HL-60/S4 (cell line): Measurements from ENCODE around the gene HMGN4.
"Not testable (repeated sequence)": the region's sequence is repeated elsewhere in the genome, so short reads cannot be mapped to it uniquely, and the experiment has no call there.

Experiments used
- in situ Hi-C: fragments of 300-500 bp; cut with MboI; formaldehyde crosslinking; loops from 2 replicates; pipeline ENCODE4 v1.14.3; 2022; ENCODE audit warnings: low sequenced_read_pairs

Gene HMGN4

DNA sequence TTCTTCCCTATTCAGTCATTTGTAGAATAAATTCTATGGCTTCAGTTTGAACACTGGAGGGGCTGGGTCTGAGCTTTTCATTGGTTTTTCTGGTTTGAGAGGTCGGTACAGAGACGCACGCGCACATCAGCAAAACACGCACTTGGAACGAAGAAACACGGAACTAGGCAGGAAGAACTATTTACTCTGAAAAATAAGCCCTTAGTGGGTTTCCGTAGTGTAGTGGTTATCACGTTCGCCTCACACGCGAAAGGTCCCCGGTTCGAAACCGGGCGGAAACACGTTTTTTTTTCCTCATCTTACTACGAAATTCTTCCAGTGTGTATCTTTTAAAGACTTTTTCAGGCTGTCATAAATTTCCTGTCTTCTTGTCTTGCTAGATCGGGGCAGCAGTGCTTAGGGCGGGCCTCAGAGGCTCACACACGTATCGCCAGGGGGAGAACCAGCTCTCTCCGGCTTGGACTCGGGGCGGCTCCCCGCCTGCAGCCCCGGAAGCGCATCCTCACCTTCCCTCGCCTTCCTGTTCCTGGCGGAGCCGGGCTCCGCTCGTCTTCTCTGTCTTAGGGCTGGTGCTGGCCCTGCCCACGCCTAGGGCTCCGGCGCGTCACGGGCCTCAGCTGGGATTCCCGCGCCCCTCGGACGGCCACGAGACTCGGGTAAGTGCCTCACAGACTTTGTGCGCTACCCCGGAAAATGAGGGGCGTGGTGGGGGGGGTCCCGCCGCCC, at the start of gene HMGN4:
TSS of gene HMGN4 (plus strand) at position 521 of the 726 bp plus-strand sequence. CDS start 6,841 bp downstream, outside the sequence.
- in situ Hi-C loops: no loop called here

DNA sequence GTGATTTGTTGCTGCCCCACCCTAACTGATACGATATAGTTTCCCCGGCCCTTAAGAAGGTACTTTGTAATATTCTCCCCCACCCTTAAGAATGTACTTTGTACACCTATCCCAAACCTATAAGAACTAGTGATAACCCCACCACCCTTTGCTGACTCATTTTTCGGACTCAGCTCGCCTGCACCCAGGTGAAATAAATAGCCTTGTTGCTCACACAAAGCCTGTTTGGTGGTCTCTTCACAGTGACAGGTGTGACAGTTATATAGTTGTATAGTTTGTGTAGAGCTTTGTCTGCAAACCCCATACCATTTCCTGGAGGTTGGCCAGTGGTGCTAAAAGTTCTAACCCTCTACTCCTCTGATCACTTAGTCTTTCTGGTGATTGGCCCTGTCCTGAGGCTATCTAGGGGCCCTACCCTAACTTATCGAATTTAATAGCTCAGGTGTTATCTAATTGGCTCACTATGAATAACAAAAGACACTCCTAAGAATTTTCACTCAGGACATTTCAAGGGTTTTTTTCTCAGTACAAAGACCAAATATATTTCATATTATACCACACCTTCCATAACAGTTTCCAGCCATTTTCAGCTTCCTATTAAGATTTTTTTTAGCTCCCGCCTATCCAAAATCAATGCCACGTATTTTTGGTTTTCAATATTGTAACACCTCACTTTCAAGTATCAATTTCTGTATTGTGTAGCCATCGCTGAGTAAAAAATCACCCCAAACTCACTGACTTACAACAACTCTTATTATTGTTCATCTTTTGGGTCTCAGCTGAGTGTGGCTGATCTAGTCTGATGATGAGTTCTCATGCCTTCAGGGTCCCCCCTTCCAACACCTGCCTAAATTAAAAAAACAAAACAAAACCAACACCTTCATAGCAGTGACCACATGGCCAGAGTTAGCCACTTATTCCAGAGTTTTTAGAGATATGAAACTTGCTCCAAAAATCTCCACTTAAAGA, 47.9 kb upstream of the HMGN4 start:
- in situ Hi-C loops: no loop called here

DNA sequence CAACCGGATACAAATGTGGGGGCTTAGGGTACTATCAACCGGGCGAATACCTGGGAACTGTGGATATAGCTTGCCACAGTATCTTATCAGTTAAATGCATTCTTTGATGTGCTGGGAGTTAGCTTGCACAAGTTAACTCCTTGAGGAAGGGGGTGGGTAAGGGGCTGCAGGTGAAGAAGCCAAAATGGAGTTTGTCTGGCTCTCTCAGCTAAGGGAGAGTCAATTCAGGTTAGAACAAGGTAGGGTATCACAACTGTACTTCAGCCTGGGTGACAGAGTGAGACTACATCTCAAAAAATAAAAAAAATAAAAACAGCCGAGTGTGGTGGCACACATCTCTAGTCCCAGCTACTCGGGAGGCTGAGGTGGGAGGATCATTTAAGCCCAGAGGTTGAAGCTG, 46.6 kb upstream of the HMGN4 start:
- in situ Hi-C loops: no loop called here

DNA sequence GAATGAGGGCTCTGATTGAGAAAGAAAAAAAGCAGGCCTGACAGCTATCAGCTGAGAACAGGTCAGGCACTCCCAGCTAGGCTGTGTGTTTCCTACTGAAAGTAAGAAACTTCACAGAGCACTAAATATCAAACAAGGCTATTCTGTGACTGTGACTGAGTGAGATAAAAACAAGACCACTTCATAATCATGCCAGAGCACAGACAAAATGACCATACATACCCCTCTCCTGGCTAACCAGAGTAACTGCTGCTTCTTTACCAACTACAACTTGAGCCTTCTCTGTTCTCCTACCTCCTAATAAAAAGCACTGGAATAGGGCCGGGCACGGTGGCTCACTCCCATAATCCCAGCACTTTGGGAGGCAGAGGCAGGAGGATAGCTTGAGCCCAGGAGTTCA, 44.9 kb upstream of the HMGN4 start:
- in situ Hi-C loops: no loop called here

DNA sequence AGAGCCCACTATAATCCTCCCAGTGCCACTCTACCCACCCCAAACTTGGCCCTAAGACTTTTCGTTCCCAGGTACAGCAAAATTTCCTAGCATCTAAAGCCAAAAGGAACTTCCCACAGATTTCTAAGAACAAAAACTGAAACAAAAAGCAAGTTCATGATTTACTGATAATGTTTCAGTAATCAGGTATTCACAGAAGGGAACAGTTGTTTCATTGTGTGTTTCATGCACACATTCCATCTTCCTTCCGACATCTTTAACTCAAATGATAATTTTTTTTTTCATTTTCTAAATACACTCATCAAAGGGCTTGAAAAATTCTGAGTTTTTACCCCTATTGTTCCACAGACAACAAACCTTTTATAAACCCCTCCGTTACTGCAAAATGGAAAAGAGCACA, 44.0 kb upstream of the HMGN4 start:
- in situ Hi-C loops: no loop called here

DNA sequence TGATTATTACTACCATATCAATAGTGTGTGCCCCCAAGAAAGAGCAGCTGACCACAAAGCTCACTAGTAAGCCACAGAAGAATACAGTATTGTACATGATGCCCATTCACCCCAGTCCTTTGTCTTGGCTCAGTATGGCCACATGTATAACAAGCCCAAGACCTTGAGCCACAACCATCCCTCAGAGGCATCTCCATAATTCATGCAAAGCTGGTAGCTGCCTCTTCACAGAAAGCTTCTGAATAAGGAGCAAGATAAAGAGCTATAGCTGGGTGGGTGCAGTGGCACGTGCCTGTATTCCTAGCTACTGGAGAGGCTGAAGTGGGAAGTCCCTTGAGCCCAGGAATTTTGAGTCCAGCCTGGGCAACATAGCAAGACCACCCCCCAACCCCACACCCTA, 42.9 kb upstream of the HMGN4 start:
- in situ Hi-C loops: no loop called here

DNA sequence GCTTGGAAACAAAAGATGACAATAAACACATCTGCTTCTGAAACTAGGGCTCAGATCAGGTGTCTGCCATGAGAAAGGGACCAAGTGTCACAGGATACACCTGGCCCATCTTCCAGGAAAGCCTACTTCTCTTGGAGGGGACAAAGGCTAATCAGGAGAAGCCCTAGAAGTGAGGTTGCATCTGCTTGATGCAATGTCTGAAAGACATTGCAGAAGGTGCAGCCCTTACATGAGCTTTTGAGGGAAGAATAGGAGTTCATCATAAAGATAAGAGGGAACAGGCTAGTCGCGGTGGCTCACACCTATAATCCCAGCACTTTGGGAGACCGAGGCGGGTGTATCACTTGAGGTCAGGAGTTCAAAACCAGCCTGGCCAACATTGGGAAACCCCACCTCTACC, 40.6 kb upstream of the HMGN4 start:
- in situ Hi-C loops: no loop called here

DNA sequence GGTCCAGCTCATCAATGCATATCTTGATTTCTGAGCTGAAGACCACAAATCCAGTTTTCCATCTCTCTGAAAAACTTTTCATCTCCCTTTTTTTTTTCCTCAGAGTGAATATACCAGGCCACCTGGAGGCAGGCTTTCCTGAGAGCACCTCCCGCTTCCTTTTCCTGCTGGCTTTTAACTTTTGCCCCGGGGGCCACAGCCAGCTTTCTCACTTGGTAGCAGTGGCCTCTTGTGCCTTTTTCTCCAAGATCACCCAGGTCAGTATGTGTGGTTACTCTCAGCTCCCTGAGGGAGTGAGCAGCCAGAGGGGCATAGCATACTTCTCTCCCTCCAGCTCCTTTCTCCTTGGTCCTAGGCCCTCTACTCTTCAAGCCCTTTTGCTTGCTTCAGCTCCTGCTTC, 38.1 kb upstream of the HMGN4 start, which contains the start of gene BTN1A1:
TSS of gene BTN1A1 (plus strand) at position 202 of the 400 bp plus-strand sequence. CDS start 984 bp downstream, outside the sequence.
- in situ Hi-C loops: no loop called here

DNA sequence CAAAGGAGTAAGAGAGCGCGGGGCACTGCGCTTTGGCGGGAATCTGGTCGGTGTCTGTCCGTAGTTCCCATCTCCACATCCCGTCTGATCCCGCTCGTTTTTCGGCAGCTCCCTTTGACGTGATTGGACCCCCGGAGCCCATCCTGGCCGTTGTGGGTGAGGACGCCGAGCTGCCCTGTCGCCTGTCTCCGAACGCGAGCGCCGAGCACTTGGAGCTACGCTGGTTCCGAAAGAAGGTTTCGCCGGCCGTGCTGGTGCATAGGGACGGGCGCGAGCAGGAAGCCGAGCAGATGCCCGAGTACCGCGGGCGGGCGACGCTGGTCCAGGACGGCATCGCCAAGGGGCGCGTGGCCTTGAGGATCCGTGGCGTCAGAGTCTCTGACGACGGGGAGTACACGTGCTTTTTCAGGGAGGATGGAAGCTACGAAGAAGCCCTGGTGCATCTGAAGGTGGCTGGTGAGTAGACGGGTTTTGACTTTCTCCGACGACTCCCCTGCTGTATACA, 36.6 kb upstream of the HMGN4 start:
- in situ Hi-C loops: no loop called here

DNA sequence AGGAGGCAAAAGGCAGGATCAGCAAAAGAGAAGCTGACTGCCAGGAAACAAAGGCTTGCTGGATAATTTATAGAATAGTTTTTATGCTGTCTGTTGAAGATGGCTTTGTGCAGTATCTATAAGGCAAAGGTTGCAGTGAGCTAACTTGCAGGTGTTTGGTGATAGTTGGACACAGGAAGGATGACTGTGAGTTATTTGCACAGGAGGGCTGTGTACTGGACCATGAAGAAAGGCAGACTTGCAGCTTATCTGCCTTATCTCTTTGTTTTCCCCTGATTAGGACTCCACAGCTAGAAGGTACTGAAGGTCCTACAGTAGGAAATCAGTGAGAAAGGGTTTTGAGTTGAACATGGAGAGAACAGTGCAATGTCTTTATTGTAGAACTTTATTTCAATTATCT, 36.0 kb upstream of the HMGN4 start:
- in situ Hi-C loops: no loop called here

DNA sequence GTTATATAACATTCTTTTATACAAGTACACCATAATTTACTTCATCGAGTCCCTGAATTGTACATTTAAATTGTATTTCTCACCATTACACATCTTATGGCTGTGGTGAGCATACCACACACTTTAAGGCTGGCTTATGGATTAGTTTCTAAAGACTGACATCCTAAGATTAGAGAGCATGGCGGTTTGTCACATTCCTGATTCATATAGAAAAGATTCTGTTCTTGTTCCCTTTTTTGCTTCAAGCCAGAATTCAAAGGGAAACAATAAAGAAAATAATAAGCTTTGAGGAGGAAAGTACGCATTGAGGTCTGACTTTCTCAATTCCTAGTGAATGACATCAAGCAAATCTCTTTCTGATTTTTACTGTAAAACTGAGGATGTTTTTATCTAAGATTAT, 35.5 kb upstream of the HMGN4 start:
- in situ Hi-C loops: no loop called here

DNA sequence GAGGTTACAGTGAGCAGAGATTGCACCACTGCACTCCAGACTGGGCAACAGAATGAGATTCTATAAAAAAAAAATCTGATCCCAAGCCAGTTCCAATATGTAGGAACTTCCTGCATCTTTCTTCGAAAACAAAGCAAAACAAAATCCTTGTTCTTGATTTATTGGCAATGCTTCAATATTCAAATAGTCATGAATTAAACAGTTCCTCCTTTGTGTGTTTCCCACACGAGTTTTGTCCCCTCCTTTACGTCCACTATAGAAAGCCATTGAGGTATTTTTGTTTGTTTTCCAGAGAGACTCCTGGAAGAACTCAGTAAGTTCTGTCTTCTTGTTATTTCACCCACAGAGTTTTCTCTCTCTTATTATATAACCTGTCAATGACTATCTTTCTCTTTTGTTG, 30.5 kb upstream of the HMGN4 start:
- in situ Hi-C loops: no loop called here

DNA sequence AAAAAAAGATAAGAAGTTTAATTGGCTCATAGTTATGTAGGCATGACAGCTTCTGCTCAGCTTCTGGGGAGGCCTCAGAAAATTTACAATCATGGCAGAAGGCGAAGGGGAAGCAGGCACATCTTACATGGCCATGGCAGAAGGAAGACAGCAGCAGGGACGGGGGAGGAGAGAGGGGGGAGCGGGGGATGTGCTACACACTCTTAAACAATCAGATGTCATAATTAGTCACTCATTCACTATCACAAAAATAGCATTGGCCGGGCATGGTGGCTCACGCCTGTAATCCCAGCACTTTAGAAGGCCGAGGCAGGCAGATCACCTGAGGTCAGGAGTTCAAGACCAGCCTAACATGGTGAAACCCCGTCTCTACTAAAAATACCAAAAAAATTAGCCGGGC, 27.1 kb upstream of the HMGN4 start:
- in situ Hi-C loops: not testable (repeated sequence)

DNA sequence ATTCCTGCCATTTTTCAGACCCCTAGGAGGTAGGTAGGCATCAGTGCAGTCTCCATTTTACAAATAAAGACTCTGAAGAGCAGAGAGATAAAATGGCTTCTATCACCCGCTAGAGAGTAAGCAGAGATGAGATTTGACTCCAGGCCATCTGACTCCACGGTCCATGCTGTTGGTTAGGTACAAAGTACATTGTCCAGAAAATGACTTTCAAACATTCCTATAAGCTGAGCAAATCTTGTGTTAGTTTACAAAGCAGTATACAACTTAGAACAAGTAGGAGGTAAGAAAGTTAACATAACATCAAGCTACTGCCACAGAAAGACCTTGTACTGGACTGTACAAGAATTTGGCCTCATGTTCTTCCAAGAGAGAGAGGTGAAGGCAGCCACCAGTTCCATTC, 23.2 kb upstream of the HMGN4 start:
- in situ Hi-C loops: no loop called here

DNA sequence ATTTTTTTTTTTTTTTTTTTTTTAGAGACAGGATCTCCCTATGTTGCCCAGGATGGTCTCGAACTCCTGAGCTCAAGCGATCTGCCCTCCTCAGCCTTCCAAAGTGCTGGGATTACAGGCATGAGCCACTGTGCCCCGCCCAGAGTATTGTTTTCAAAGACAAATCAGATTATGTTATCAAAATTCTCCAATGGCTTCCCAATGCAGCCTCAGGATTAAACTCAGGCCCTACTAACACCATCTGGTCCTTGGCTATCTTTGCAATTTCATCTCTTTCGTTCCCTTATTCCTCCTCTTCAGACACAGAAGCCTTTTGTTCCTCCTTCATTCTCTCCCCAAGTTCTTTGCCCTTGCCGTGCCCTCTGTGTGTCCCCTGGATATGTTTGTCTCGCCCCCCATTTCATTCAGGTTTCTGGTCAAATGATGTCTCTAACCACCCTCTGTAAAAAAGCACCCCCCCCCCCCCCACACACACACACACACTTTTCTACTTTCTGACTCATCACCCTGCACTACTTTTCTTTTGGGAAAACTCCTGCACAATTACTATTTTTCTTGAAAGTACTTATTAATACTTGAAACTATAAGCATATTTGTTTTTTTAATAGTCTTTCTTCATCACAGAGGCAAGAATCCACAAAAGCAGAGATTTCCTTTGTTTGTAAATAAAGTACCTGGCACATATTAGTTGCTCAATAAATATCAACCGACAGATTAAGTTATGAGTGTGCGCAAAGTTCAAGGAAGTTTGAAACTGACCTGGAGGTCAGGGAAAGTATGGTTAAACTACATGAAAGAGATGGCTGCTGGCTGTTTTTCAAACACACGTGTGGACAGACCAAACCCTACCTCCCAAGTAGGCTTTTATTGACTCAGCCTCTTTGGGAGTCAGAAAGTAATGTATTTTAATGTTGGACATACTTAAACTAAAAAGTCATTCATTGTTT, 21.4 kb upstream of the HMGN4 start:
- in situ Hi-C loops: no loop called here

DNA sequence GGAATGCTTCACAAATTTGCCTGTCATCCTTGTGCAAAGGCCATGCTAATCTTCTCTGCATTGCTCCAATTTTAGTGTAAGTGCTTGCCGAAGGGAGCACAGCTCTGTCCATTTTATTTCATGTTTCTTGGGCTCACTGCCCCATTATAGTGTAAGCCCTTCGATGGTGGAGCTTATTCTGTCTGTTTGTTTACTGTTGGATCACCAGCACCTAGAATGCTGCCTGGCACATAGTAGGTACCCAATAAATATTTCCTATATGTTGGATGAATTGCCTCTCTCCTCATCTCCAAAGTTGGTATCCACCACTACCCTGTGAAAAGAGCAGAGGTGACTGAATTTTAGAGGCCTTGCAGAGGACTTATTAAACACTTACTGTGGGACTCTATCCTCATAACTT, 18.8 kb upstream of the HMGN4 start:
- in situ Hi-C loops: no loop called here

DNA sequence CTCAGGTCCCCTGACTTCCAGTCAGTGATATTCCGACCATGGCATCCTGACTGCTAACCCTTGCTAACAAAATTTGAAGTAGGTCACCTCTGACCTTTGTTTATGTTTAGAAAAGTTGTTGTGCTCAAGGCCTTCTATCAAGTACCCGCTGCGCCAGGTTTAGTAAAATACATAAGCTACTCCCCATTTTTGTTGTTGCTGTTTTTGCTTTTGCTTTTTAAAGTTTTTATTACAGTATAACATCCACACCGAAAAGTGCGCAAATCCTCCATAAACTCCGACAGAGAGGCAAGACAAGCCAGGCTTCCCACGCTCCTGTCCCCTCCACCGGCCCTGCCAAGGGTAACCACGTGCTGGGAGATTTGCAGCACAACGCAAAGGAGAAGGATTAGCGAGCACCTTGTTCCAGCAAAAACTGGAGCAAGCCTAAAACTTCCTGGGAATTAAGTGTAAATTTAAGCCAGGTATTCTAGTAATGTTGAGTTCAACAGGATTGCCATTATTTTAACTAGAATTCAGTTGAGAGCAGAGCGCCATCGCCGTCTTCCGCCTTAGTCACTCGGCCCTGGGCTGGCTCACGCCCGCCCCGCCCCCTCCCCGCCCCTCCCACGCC, 17.8 kb upstream of the HMGN4 start:
- in situ Hi-C loops: no loop called here

DNA sequence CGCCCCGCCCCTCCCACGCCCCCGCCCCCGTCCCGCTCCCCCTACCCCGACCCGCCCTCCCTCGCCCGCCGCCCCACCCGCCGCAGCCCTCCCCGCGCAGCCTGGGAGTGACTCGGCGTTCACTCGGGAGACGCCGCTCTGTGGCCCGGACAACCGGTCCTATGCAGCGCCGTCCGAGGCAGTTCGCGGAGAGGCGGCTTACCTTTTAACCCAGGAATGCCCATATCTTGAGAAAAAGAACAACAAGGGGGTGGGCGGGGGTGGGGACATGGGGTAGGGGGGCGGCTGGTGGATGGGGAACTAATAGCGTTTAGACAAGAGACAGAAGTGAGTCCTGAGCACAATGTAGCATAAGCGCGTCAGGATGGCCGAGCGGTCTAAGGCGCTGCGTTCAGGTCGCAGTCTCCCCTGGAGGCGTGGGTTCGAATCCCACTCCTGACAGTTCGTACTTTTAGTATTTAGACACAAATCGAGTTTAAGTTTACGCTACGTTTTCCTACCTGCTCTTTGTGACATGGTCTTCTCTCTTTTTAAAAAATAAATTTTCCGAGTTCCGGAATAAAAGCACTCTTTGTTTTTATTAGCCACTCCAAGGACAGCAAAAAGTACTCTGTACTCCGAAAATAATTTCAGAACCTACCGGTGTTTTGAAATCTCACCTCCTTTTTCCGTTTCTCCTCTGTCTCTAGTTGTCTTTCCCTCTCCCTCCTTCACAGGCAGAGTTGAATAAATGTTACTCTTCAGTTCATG, 17.1 kb upstream of the HMGN4 start:
- in situ Hi-C loops: no loop called here

DNA sequence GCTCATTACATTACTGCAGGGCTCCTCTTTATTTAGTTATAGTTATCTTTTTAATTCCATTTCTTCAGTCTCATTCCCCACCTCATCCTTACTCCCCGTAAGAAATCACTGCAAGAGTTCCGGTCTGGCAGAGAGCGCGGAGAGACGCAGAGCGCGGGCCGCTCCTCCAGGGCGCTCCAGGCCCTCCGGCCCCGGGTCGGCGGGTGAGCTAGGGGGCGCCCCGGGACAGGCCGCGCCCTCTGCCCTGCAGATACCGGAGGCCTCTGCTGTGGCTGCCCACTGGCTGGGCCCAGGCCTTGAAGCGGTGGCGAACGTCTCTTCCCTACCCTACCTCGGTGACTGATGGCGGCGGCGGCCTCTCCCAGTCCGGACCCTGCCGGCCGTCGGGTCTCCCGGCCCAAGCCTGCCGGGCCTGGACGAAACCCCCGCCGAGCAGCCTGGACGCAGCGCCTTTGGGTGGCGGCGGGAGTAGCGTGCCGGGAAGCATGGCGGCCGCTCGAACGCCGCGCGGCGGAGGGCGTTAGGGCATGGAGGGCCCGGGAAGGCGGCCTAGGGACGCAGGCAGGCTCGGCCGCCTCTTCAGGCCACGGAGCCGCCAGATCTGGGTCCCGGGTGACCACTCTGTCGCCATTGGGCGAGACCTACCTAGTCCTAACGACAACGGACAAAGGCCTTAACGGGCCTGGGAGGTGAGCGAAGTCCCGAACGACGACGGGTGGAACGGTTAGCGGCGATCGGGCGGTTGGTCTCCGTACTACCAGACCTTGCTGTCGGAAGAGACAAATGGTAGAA, 16.4 kb upstream of the HMGN4 start:
- in situ Hi-C loops: no loop called here
